Measurements from ENCODE around the gene PEX5L. TPM values are rescaled to one million over a fixed set of nuclear protein-coding genes. Genes with fewer than 3 reads are reported as not detected.

Gene PEX5L
- total RNA-seq, 2 experiments from 2014 or later, result not detected

- no peaks in the 10 kb centered on the region for H3K4me1 ChIP-seq (ENCODE audit: insufficient read depth, low read length)
- POLR2A ChIA-PET, result no interaction called here
- Mint-ChIP-seq H3K27ac (no peak overlapping the region), H3K9me3 (no peaks in the 10 kb centered on the region), H3K4me1 (ENCODE audit: low read depth) (no peaks in the 10 kb centered on the region), H3K4me3 (no peak overlapping the region), H3K27me3 (peaks cover 25% of the 10 kb centered on the region), H3K36me3 (ENCODE audit: low read depth) (no peaks in the 10 kb centered on the region)
- no peaks in the 10 kb centered on the region for H3K36me3 ChIP-seq (ENCODE audit: insufficient read depth, low read length)
- intact Hi-C loops (cut with DNase I, micrococcal nuclease), result loop anchor here in 1 of 2 experiments (5.0 kb wide), 1 partner anchor 1058 kb away; no protein-coding TSS in a partner anchor
- no peaks in the 10 kb centered on the region for H3K27me3 ChIP-seq (ENCODE audit: control insufficient read depth in 1 of 2, insufficient read depth in 2 of 2, low read length in 2 of 2)
- no peak overlapping the region for H3K4me3 ChIP-seq (ENCODE audit: low read length)
- ATAC-seq (ENCODE audit: poor library complexity) (no peak), DNase-seq (no peak)
- H3K27ac ChIP-seq (ENCODE audit: low read depth in 1 of 2, low read length in 2 of 2), result no peak overlapping the region
- CTCF ChIA-PET, result no interaction called here
- TF ChIP-seq CTCF (IDR thresholded peaks at IDR 0.05), result no peak
- H3K9me3 ChIP-seq (ENCODE audit: control insufficient read depth in 1 of 2, insufficient read depth in 1 of 2, low read length in 2 of 2), result no peaks in the 10 kb centered on the region
Measured at GRCh38 chr3:179964890-179965289, 71.8 kb downstream of the PEX5L start.

DNA sequence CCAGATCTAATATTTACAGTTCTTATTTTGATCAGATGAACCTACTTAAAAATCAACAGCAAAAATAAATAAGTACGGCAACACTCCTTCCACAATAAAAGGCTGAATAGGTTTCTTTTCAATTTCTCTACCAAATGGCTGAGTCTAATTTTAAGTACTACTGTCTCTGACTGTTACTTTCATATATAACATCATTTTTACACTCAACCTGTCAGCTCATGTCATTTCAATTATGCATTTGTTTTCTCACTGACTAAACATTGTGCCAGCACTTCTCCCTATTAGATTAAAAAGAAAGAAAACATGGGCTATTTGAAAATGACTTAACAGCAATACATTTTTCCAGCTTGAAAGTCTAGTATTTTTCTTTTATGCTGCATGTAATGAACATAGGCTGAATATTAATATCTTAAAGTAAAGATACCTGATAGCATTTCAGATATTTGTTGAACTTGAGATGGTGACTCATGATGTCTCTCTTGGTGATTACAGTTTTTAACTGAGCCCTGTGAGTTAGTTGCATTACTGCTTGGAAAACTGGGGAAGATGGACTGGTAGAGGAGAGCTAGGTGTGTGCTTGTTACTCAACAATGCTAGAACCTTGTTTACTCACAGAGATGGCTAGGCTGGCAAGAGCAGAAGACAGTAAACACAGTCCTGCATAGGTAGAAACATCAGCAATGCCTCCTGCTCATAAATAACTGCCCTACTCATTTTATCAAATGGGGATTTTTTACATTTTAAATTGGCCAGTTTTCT, 73.9 kb downstream of the PEX5L start:
- intact Hi-C loops (cut with DNase I, micrococcal nuclease), result no loop called here
- H3K27ac ChIP-seq (ENCODE audit: low read depth in 1 of 2, low read length in 2 of 2), result no peak overlapping the region
- no peak for ATAC-seq (ENCODE audit: poor library complexity)
- no peak for DNase-seq
- H3K27me3 Mint-ChIP-seq, result peaks cover 38% of the 10 kb centered on the region
- peaks cover 0 to 3% of the 10 kb centered on the region in 2 experiments for H3K27me3 ChIP-seq (ENCODE audit: control insufficient read depth in 1 of 2, insufficient read depth in 2 of 2, low read length in 2 of 2)
- no peaks in the 10 kb centered on the region for H3K36me3 ChIP-seq (ENCODE audit: insufficient read depth, low read length)
- ChIA-PET POLR2A (no interaction called here), CTCF (no interaction called here)
- no peaks in the 10 kb centered on the region for H3K9me3 ChIP-seq (ENCODE audit: control insufficient read depth in 1 of 2, insufficient read depth in 1 of 2, low read length in 2 of 2)
- H3K4me1 Mint-ChIP-seq (ENCODE audit: low read depth), result no peaks in the 10 kb centered on the region
- TF ChIP-seq CTCF (IDR thresholded peaks at IDR 0.05), result no peak
- no peak overlapping the region for H3K4me3 Mint-ChIP-seq
- no peaks in the 10 kb centered on the region for H3K9me3 Mint-ChIP-seq
- no peak overlapping the region for H3K27ac Mint-ChIP-seq
- no peaks in the 10 kb centered on the region for H3K36me3 Mint-ChIP-seq (ENCODE audit: low read depth)
- H3K4me1 ChIP-seq (ENCODE audit: insufficient read depth, low read length), result no peaks in the 10 kb centered on the region
- no peak overlapping the region for H3K4me3 ChIP-seq (ENCODE audit: low read length)

GRCh38 chr3:179961703-179962078, 75.0 kb downstream of the PEX5L start:
- no peak overlapping the region for H3K27ac Mint-ChIP-seq
- H3K4me3 Mint-ChIP-seq, result no peak overlapping the region
- no peaks in the 10 kb centered on the region for H3K36me3 Mint-ChIP-seq (ENCODE audit: low read depth)
- no peak overlapping the region for H3K4me3 ChIP-seq (ENCODE audit: low read length)
- H3K4me1 Mint-ChIP-seq (ENCODE audit: low read depth), result no peaks in the 10 kb centered on the region
- H3K27ac ChIP-seq (ENCODE audit: low read depth in 1 of 2, low read length in 2 of 2), result no peak overlapping the region
- ATAC-seq (ENCODE audit: poor library complexity) (no peak), DNase-seq (no peak)
- ChIA-PET CTCF (no interaction called here), POLR2A (no interaction called here)
- H3K27me3 Mint-ChIP-seq, result peaks cover 42% of the 10 kb centered on the region
- no peaks in the 10 kb centered on the region for H3K4me1 ChIP-seq (ENCODE audit: insufficient read depth, low read length)
- peaks cover 0 to 3% of the 10 kb centered on the region in 2 experiments for H3K27me3 ChIP-seq (ENCODE audit: control insufficient read depth in 1 of 2, insufficient read depth in 2 of 2, low read length in 2 of 2)
- no peaks in the 10 kb centered on the region for H3K9me3 ChIP-seq (ENCODE audit: control insufficient read depth in 1 of 2, insufficient read depth in 1 of 2, low read length in 2 of 2)
- no peaks in the 10 kb centered on the region for H3K9me3 Mint-ChIP-seq
- intact Hi-C loops (cut with DNase I, micrococcal nuclease), result no loop called here
- H3K36me3 ChIP-seq (ENCODE audit: insufficient read depth, low read length), result no peaks in the 10 kb centered on the region
- TF ChIP-seq CTCF (IDR thresholded peaks at IDR 0.05), result no peak

All from CD4-positive, alpha-beta T cell (primary cell).